Measurements from ENCODE around the gene HLA-DQA2.
"Not testable (repeated sequence)": the region's sequence is repeated elsewhere in the genome, so short reads cannot be mapped to it uniquely, and the experiment has no call there.

HLA-DQA2 gene

GRCh38 chr6:32782923-32783322, 41.7 kb downstream of the HLA-DQA2 start:
- not testable (repeated sequence) for DNase-seq

GRCh38 chr6:32785781-32786533, 44.8 kb downstream of the HLA-DQA2 start:
- DNase-seq, result no peak

DNA sequence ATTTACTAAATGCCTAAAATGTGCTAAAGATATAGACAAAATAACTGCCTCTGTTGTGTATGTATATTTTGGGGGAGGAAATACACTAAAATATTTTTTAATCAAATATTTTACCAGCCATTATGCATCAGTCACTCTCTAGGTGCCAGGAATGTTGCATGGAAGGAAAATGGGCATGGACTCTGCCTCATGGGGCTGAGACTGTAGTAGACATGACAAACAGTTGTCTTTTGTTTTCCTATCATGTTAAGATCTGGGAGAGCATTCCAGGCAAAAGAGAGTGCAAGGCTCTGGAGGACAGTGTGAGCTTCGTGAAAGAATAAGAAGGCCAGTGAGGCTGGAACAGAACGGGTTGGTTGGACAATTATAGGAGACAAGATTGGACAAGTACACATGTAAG, 49.1 kb downstream of the HLA-DQA2 start:
- no peak for DNase-seq

- DNase-seq, result no peak
Measured at GRCh38 chr6:32792901-32793435, 51.8 kb downstream of the HLA-DQA2 start.

DNA sequence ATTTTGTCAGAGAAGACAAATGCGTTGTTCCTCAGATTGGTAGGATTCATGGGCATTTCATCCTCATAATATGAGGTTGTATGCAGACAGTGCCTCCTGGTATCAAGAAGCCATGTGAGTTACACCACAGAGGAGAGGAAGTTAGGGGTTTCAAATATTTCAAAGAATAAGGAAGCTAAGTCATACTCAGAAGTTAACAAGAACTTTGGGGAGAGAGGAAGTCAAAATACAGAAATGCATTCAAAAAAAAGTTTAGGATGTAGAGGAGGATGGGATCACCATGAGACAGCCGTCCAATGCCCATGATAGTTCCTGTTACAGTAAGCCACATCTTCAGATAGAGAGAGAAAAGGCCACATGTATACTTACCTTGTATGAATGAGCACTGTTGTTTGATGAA, 53.3 kb downstream of the HLA-DQA2 start:
- DNase-seq, result no peak
